Immature natural killer cell (primary cell): ENCODE data around the gene ACSF3. TPM values are rescaled to one million over a fixed set of nuclear protein-coding genes. Genes with fewer than 3 reads are reported as not detected.
A peak's percentile ranks its signal among the peaks of the same experiment; 100 is the strongest.

Experiments
- DNase-seq, 3 donors: peaks; one replicate each; pipeline ENCODE4 v3.0.0; 2022; ENCODE audit warnings: mixed read lengths in 1 of 3
- H3K27ac Mint-ChIP-seq, 6 donors: one replicate each; pipeline ENCODE4 v1.8.0; 2020; ENCODE audit warnings: mixed read lengths in 6 of 6, mild to moderate bottlenecking in 5 of 6, inconsistent platforms in 4 of 6, moderate library complexity in 3 of 6
- H3K27me3 Mint-ChIP-seq, 3 donors: one replicate each; pipeline ENCODE4 v1.8.0; 2020 to 2021; ENCODE audit warnings: low read depth in 3 of 3, mild to moderate bottlenecking in 3 of 3, mixed read lengths in 3 of 3, moderate library complexity in 3 of 3, inconsistent platforms in 1 of 3
- H3K36me3 Mint-ChIP-seq, 3 donors: one replicate each; pipeline ENCODE4 v1.8.0; 2020; ENCODE audit warnings: mixed read lengths in 3 of 3, inconsistent platforms in 2 of 3, mild to moderate bottlenecking in 2 of 3
- H3K4me1 Mint-ChIP-seq, 2 donors: one replicate each; pipeline ENCODE4 v1.8.0; 2020; ENCODE audit warnings: inconsistent platforms in 2 of 2, mild to moderate bottlenecking in 2 of 2, mixed read lengths in 2 of 2, moderate library complexity in 1 of 2
- H3K4me3 Mint-ChIP-seq, 5 donors: one replicate each; pipeline ENCODE4 v1.8.0; 2020; ENCODE audit warnings: mild to moderate bottlenecking in 5 of 5, mixed read lengths in 5 of 5, inconsistent platforms in 3 of 5, moderate library complexity in 3 of 5
- H3K9me3 Mint-ChIP-seq, 6 donors: one replicate each; pipeline ENCODE4 v1.8.0; 2020; ENCODE audit warnings: mild to moderate bottlenecking in 6 of 6, mixed read lengths in 6 of 6, inconsistent platforms in 4 of 6, moderate library complexity in 3 of 6
- polyA plus RNA-seq, 3 donors: library from polyadenylated mRNA; unstranded; fragments of 300-500 nt; fragmentation: Illumina TruSeq; gene quantifications; one replicate each; pipeline ENCODE4 v1.2.3, GENCODE V29; 2021

The ACSF3 gene
- polyA plus RNA-seq, 3 donors from 2014 or later, result 22.7 to 27.7 (median 24.1) TPM

GRCh38 chr16:89199241-89200123, 105.8 kb downstream of the ACSF3 start:
- Mint-ChIP-seq H3K27me3 (peaks cover 7 to 15% (median 12%) of the 10 kb centered on the region in 3 donors), H3K4me3 (peak overlapping the region in 1 of 5 donors; percentile 38), H3K4me1 (peaks cover 15 to 19% of the 10 kb centered on the region in 2 donors), H3K9me3 (peaks cover 0 to 6% (median 0%) of the 10 kb centered on the region in 6 donors), H3K36me3 (no peaks in the 10 kb centered on the region), H3K27ac (no peak overlapping the region)
- DNase-seq, result no peak

- H3K27me3 Mint-ChIP-seq, result peaks cover 7 to 20% (median 12%) of the 10 kb centered on the region in 3 donors
- peaks cover 15 to 18% of the 10 kb centered on the region in 2 donors for H3K4me1 Mint-ChIP-seq
- H3K36me3 Mint-ChIP-seq, result no peaks in the 10 kb centered on the region
- no peak within 1 kb of the TSS for H3K27ac Mint-ChIP-seq
- peak within 1 kb of the TSS in 4 of 5 donors; percentile 23 to 59 (median 37) for H3K4me3 Mint-ChIP-seq
- H3K9me3 Mint-ChIP-seq, result peaks cover 0 to 6% (median 0%) of the 10 kb centered on the region in 6 donors
- no peak for DNase-seq
Measured at GRCh38 chr16:89200124-89200849, 106.6 kb downstream of the ACSF3 start, which contains the start of gene SLC22A31. Gene SLC22A31 (minus strand): TSS chr16:89200537. CDS start chr16:89200501, 36 bp downstream.

- peaks cover 0 to 6% (median 0%) of the 10 kb centered on the region in 6 donors for H3K9me3 Mint-ChIP-seq
- peak overlapping the region in 4 of 5 donors; percentile 23 to 59 (median 37) for H3K4me3 Mint-ChIP-seq
- H3K4me1 Mint-ChIP-seq, result peaks cover 15 to 18% of the 10 kb centered on the region in 2 donors
- H3K36me3 Mint-ChIP-seq, result no peaks in the 10 kb centered on the region
- H3K27me3 Mint-ChIP-seq, result peaks cover 7 to 20% (median 14%) of the 10 kb centered on the region in 3 donors
- DNase-seq, result no peak
- no peak overlapping the region for H3K27ac Mint-ChIP-seq
Measured at GRCh38 chr16:89200850-89201411, 107.3 kb downstream of the ACSF3 start.

- DNase-seq, result peak; percentile 58 to 66 (median 62)
- H3K4me1 Mint-ChIP-seq, result peaks cover 15 to 18% of the 10 kb centered on the region in 2 donors
- H3K27me3 Mint-ChIP-seq, result peaks cover 7 to 21% (median 17%) of the 10 kb centered on the region in 3 donors
- H3K27ac Mint-ChIP-seq, result peak overlapping the region in 1 of 6 donors; percentile 77
- no peaks in the 10 kb centered on the region for H3K36me3 Mint-ChIP-seq
- peak overlapping the region; percentile 63 to 78 (median 73) for H3K4me3 Mint-ChIP-seq
- H3K9me3 Mint-ChIP-seq, result peaks cover 0 to 6% (median 0%) of the 10 kb centered on the region in 6 donors
Measured at GRCh38 chr16:89201439-89202377, 108.1 kb downstream of the ACSF3 start.

- Mint-ChIP-seq H3K4me3 (peak overlapping the region; percentile 63 to 78 (median 73)), H3K27ac (peak overlapping the region in 1 of 6 donors; percentile 77)
- no peak for DNase-seq
Measured at GRCh38 chr16:89202422-89203215, 109.0 kb downstream of the ACSF3 start.

More at GRCh38 chr16:89202422-89203215, 109.0 kb downstream of the ACSF3 start:
- peaks cover 0 to 6% (median 0%) of the 10 kb centered on the region in 6 donors for H3K9me3 Mint-ChIP-seq
- peaks cover 7 to 20% (median 19%) of the 10 kb centered on the region in 3 donors for H3K27me3 Mint-ChIP-seq
- H3K4me1 Mint-ChIP-seq, result peaks cover 15 to 18% of the 10 kb centered on the region in 2 donors
- no peaks in the 10 kb centered on the region for H3K36me3 Mint-ChIP-seq

Other genes with a start within 250 kb of the ACSF3 start
- 10 to 100 TPM; 10.4 to 15.4 (median 10.9) TPM for gene GALNS, start 236.9 kb upstream of the ACSF3 start, polyA plus RNA-seq
- 100 to 1,000 TPM; 101 to 138 (median 113) TPM for gene TRAPPC2L, start 236.7 kb upstream of the ACSF3 start, polyA plus RNA-seq
- gene PABPN1L, start 227.2 kb upstream of the ACSF3 start, polyA plus RNA-seq, result not detected
- under 1 TPM in 2 of 3 donors, not detected in 1; 0.49 to 0.76 TPM for gene CBFA2T3, start 116.6 kb upstream of the ACSF3 start, polyA plus RNA-seq
- gene CDH15, start 77.9 kb downstream of the ACSF3 start, polyA plus RNA-seq, result not detected
- not detected for gene SLC22A31, start 106.7 kb downstream of the ACSF3 start, polyA plus RNA-seq
- 1 to 10 TPM; 4.0 to 5.0 (median 5.0) TPM for gene ZNF778, start 123.9 kb downstream of the ACSF3 start, polyA plus RNA-seq